Posterior cingulate gyrus (tissue), 11 donors: ENCODE data around the gene MRPS10.

ENCODE experiments used
- DNase-seq, 10 donors: peaks; one replicate each; pipeline versions ENCODE4 v3.0.0 to v3.0.0-alpha.2; 2020 to 2021; ENCODE audit warnings: mixed read lengths in 3 of 10
- intact Hi-C: fragments of 100-400 bp; cut with DNase I; formaldehyde crosslinking; loops from one replicate; pipeline ENCODE4 v1.15.1; 2023

MRPS10 gene

DNA sequence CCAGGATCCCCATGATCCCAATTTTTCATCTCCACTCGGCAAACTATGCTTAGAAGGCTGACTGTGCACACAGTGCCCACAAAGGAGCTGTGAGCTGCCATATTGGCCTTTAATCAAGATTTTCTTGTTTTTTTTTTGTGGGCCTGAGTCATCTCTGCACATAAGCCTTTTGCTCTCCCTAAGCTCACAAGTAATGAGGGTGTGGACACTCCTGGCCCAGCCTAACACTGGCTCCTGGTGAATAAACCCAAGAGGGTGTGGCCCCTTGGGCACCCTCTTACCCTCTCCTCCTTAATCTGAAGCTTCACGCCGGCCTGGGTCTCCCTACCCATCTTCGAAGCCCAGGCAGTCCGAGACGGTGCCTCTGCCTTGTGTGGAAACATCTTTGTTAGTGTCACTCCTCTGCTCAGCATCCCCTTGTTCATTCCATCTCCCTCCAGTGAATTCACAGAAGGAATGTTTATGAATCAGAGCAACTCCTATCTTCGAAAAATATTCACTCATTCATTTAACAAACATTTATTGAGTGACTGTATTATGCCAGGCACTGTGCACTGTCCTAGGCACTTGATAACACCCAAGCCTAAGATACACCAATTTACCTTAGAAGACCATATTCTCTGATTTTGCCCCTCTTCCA is 22.2 kb upstream of the MRPS10 start:
- no peak for DNase-seq
- intact Hi-C loops, result no loop called here

GRCh38 chr6:42239333-42239732 is 21.7 kb upstream of the MRPS10 start:
- peak in 1 of 10 donors; percentile 55 for DNase-seq
- intact Hi-C loops, result no loop called here

DNA sequence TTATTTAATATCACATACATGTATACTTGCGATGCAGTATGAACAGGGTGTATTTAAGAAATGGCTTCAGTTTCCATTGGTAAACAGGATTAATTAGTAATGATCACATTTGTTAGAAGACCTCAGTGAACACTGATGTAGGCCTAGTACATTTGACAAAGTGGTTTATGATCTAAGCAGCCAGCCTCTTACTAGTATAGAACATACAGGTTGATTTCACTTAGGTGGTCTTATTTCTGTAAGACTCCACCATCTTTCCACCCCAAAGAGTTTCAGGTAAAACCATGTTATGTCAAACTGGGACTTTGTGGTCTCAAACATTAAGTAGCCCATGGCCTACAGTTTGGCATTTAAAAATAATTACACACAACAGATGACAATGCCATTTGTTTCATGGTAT is 20.2 kb upstream of the MRPS10 start:
- intact Hi-C loops, result no loop called here

GRCh38 chr6:42236682-42237473 is 19.2 kb upstream of the MRPS10 start:
- DNase-seq, result no peak
- intact Hi-C loops, result no loop called here

More for the DNA sequence above, 20.2 kb upstream of the MRPS10 start:
- no peak for DNase-seq

DNA sequence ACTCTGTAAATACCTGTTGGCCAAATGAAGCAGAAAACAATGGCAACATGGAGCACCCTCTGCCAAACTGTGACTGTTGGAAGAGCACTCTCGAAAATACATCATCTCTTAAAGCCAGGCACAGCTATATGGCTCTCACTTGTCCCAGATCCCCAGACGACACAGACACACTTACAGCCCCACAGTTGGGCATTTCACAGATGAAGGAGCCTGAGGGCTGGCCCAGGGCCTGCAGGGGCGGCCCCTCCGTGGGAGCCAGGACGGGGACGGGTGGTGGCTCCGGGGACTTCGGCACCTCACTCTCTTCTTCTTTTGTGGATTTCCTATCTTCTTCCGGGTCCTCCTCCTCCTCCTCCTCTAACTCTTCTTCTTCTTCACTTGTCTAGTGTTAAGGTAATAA is 18.4 kb upstream of the MRPS10 start:
- DNase-seq, result peak in 1 of 10 donors; percentile 52
- intact Hi-C loops, result no loop called here

- no peak for DNase-seq
- intact Hi-C loops, result no loop called here
These were observed 14.4 kb upstream of the MRPS10 start for GRCh38 chr6:42232035-42232434.

DNA sequence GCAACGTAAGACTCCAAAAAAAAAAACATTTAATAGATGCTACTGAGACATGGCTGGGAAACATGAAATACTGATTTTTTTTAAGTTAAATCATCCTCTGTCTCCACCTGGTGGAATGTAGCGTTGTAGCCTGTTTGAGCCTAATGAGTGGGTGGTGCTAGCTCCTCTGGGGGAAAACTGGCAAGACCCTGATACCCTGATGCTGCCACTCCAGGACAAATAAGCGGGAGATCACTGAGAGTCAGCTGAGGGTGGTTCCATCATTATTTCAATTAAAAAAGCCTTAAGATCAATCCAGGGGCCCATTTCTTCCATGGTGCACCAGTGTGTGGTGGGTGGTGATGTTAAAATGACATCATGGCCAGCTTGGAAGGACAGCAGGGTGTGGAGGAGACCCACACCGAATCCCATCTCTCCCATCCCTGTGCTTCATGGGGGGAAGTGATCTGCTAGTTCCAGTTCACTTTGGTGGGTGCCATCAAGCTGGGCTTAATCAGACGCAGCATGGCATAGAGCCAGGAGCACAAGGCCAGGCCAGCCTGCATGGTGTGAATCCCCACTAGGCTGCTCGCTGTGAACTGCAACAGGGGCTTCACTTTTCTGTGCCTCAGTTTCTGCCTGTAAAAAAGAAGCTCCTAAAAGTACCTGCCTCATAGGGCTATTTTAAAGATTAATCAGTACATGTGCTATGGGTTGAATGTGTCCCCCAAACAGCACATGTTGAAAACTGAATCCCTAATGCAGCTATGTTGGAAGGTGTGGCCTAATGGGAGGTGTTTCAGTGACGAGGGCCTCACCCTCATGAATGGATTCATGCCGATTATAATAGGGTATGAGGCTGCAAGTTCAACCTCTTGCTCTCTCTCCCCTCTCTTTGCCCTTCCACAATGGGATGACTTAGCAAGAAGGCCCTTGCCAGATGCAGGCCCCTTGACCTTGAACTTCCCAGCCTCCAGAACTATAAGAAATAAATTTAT is 13.0 kb upstream of the MRPS10 start:
- no peak for DNase-seq
- intact Hi-C loops, result no loop called here

DNA sequence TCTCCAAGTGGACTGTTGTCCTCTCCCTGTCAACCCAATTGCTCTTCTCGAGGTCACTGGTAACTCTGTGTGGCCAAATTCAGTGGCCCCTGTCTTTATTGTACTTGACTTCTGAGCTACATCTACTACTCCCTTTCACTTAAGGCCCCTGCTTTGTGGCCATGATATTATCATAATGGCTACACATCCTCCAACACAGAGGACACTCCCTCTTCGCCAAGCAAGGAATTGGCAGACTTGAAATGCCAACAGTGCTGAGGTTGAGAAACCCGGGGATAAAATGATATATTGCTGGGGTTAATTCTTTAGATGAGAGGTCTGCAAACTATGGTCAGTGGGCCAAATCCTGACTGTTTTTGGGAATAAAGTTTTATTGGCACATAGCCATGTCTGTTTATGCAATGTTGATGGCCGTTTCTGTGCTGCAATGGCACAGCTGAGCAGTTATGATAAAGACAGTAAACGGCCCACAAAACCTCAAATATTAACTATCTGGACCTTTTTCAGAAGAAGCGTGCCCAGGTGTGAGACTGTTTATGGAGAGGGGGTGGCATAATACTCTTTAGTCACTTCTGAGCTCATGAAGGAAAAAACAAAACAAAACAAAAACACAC is 12.0 kb upstream of the MRPS10 start:
- DNase-seq, result no peak
- intact Hi-C loops, result no loop called here

DNA sequence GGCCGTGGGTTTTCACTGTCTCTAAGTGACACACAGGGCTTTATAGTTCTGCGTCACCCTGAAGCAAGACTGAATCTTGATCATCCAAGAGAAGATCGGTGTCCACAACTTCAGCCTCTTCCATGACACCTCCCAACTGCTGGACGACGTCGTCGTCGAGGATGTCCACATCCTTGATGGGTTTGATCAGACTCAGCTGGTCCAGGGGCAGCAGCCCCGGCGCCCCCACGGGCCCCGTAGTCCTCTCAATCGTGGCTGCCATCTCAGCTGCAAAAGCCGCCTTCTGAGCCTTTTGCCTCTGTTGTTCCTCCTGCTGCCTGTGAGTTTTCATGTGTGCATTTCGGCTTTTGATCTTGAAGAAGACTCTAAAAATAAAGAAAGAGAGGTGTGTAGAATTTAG is 10.6 kb upstream of the MRPS10 start:
- intact Hi-C loops, result no loop called here
- DNase-seq, result no peak

GRCh38 chr6:42227173-42227850 is 9.7 kb upstream of the MRPS10 start:
- DNase-seq, result no peak
- intact Hi-C loops, result no loop called here

DNA sequence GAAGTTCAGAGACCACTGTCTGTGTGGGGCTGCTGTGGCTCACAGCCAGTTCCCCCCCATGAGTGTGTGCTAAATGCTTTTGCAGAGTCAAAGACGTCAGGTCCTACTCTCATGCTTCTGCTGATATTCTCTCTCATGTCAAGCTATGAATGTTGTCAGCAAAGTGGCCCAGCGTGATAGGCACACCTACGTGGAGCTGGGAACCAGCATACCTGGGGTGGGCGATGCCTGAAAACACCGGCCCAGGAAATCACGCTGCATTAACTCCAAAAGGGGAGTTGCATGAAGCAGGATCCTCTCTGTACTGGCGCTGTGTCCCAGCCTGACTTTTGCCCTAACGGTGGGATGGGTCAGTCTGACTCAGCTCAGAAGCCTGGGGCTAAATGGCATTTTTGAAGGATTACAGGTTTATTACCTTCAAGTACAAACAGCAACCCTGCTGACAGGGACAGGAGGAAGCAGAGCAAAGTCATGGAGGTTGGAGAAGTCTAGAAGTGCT is 9.0 kb upstream of the MRPS10 start:
- intact Hi-C loops, result no loop called here
- DNase-seq, result no peak

DNA sequence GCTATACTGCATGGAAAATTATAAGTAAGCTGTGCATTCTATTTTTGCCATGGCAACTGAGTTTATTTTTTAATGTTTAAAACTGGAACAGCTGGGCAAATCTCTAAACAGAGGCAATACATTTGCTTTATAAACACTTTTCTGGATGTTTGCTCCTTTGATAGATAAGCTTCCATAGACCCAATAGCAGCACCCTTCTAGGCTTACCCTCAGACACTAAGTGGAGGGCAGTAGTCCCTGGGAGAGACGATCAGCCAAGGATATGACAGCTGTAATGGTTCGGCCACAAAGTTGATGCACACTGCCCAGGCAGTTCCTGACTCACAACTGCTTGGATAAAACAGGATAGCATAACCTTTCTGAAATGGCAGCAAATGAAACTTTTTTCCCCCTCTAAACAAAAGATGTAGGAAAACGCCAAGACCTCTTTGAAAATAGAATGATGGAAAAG is 8.5 kb upstream of the MRPS10 start:
- no peak for DNase-seq
- intact Hi-C loops, result no loop called here

DNA sequence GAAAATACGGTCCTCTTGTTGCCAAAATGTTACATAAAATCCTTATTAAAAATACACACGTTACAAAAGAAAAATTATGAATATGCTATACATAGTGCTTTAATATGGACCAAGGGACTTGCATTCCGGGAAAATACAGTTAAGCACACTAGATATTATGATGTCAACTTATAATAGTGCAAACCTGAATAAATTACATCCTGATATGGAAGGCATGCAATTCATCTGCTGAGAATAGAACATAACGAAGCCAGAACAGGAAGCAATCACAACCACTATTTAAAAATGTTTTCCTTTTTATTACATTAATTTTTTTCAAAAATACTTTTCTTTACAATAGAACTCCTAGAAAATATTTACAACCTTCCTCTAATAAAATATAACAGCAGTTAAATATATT is 7.8 kb upstream of the MRPS10 start:
- intact Hi-C loops, result no loop called here
- no peak for DNase-seq

DNA sequence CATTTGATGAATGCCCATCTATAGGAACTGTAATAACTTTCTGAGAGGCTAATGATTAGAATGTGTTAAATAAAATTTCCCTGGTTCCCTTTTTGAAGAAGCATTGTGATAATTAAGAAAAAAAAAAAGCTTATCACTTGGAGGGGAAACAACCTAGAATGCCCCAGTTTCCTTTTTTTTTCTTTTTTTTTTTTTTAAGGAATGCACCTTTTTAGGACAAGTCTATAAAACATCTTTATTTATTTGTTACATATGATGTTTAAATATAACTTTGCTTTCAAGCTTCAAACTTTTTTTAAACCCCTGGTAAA is 7.3 kb upstream of the MRPS10 start:
- DNase-seq, result no peak
- intact Hi-C loops, result no loop called here

GRCh38 chr6:42224222-42225028 is 6.8 kb upstream of the MRPS10 start:
- DNase-seq, result no peak
- intact Hi-C loops, result no loop called here

GRCh38 chr6:42222448-42222847 is 4.8 kb upstream of the MRPS10 start:
- intact Hi-C loops, result no loop called here
- no peak for DNase-seq

DNA sequence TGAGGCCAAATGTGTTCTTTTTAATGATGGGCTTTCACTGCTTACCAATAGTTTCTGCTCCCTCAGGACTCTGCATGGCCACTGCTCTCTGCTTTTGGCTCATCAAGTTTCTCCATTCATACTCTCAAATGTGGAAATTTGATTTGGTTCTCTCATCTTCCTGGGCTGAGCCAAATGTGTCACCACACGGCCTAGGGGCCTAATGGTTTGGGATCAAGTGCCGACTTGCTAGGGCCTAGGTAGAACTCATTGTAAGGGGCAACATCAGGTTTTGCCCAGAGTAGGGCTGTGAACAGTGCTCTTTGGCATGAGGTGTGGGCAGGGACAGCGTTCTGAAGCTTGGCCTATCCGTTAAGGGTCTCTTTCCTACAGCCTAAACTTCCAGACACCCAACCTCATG is 3.9 kb upstream of the MRPS10 start:
- intact Hi-C loops, result no loop called here
- DNase-seq, result no peak

DNA sequence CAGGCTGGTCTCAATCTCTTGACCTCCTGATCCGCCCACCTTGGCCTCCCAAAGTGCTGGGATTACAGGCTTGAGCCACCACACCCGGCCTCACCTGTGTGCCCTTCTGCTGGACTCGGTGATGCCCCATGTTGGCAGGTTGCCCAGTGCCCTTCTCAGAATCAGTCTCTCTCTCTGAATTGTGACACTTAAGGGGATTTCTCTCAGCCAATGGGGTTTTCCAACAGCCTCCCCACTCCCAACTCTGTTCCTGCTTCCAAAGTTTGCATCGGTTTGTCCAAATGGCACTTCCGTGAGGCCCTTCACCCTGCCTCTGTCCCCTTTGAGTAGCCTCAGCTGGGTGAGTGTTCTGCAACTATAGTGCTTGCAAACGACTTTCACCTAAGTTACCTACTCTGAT is 3.1 kb upstream of the MRPS10 start:
- DNase-seq, result no peak
- intact Hi-C loops, result no loop called here

DNA sequence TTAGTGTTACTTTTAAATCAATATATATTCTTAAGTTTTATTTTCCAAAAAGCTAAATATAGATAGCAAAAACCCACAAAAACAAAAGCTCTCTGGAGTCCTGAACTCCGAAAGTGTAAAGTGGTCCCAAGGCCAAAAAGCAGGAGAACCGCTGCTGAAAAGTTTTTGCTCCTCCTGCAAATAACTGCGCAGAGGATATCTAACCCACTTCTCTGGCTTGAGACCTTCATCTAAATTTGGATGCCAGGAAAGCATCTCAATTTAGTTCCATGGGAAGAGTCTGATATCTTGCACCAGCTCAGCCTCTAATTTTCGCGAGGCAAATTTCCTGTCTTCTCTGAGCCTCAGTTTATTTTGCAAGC is 523 bp downstream of the MRPS10 start:
- intact Hi-C loops, result loop anchor here (5.0 to 10.0 kb wide), 5 partner anchors 142 to 432 kb away; partner anchors contain the start of genes BYSL, MED20, PRICKLE4 and TAF8
- no peak for DNase-seq
